Stimulated activated CD4-positive, alpha-beta T cell treated with anti-CD3 and anti-CD28 coated beads, Interleukin-1b, Interleukin-23, amount 100 ng/mL, for 24 hours (primary cell): Measurements from ENCODE around the gene TM4SF5.

ENCODE experiments used
- DNase-seq, 4 experiments: peaks; one replicate each; pipeline ENCODE4 v3.0.0-alpha.2; 2020; ENCODE audit warnings: low read depth in 4 of 4, low spot score in 1 of 4

Gene TM4SF5

DNA sequence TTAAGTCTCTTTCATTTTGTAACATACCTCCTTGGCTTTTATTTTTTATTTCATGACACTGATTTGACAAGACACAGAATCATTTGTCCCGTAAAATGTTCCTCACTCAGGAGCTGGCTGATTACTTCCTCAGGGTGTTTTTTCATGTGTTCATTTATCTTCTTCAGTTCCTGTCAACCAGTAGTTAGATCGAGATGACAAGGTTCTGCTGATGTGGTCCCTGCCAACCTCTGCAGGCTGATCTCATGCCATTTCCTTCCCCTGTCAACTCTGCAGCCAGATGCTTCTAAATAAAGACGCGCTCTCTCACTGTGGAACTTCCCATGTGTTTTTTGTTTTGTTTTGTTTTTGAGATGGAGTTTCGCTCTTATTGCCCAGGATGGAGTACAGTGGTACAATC lies 23.8 kb upstream of the TM4SF5 start:
- no peak for DNase-seq

DNA sequence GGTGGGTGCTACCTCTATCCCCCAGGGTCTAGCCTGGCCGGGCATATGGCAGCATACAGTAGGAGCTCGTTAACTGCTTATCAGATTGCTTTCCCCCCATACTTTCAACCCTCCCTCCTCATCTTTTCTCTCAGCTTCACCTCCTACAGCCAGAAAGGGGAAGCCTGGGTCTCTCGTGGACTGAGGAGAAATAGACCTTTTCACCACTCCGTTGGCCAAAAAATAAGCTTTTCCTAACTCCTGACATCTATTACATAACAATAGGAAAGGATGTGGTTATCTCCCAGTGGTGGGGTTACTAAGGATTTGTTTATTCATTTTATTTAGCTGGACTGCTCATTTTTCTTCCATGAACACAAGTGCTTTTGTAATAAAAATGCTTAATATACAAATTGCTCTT lies 23.0 kb upstream of the TM4SF5 start:
- no peak for DNase-seq

DNA sequence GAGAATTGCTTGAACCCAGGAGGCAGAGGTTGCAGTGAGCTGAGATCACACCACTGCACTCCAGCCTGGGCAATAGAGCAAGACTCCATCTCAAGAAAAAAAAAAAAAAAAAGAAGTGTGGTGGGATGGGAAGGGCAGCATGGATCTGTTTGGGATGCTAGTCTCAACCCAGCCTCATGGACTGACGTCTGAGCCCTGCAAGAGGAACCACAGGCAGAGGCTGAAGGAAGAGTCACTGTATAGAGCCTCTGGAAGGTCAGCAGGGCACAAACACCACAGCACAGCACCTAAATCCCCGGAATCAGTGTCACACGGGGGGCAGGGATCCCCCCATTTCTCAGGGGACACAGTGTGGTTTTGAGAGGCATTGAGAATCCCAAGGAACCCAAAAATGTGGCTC lies 21.1 kb upstream of the TM4SF5 start:
- no peak for DNase-seq

DNA sequence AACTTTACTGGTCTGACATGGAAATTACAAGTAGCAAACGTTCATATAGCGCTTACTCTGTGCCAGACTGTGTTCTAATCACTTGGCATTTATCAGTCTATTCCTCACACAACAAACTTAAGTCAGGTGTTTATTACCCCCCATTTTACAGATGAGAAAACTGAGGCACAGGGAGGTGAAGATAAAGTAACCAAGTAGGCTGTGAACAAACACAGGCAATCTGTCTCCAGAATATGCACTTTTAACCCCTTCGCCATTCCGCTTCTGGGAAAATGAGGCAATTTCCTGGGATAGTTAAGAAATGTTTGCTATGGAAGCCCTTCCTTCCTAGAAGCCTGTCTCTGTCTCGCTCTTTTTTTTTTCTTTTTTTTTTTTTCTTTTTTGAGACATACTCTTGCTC lies 19.8 kb upstream of the TM4SF5 start:
- DNase-seq: no peak

DNA sequence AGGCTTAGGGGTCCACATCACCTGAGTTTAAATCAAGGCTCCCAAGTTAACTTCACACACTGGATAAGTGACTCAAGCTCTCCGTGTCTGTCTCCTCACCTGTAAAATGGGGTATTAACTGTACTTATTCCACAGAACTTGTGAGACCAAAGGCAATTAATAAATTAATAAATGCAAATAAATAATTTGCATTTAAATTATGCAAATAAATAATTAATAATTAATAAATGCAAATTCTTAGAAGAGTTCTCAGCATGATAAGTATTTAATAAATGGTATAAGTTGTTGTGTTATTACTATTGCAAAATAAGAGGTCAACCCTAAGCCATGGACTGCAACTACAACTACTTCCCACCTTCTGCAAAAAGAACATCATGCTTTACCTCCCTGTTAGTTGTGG lies 18.3 kb upstream of the TM4SF5 start:
- no peak for DNase-seq

DNA sequence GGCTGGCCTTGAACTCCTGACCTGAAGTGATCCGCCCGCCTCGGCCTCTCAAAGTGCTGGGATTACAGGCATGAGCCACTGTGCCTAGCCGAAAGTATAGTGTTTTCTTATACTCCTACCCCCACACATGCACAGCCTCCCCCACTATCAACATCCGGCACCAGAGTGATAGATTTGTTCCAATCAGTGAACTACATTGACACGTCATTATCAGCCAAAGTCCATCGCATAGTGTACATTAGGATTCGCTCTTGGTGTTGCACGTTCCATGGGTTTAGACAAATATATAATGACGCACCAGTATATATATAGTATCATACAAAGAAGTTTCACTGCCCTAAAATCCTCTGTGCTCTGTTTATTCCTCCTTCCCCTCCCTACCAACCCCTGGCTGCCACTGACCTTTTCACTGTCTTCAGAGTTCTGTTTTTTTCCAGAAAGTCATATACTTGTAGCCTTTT lies 11.9 kb upstream of the TM4SF5 start:
- DNase-seq: no peak

DNA sequence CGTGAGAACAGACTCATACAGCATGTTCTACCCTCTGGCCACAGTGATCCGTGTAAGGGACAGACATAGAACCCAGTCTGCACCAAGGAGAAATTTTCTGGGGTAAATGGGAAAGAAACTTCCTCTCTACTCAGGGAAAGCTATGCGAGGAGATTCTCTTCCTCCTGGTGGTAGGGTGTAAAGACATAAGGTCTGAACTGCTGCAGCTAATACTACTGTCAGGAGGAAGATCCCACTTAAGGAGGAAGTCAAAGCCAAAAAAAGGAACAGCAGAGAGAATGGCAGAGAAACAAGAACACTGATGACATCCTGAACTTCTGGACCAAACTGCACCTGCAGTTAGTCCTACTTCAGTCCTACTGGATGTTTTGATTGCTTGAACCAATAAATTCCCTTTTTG lies 7.1 kb upstream of the TM4SF5 start:
- no peak for DNase-seq

DNA sequence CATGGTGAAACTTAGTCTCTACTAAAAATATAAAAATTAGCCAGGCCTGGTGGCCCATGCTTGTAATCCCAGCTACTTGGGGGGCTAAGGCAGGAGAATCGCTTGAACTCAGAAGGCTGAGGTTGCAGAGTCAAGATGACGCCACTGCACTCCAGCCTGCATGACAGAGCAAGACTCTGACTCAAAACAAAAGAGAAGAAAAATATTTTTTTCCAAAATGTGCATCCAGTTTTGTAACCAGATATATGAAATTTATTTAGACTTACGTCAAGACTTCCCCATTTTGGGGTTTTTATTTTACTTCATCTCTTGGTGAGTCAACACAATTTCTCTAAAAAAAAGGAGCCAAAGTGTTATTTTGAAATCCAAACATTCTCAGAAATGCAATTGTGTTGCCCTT lies 5.5 kb upstream of the TM4SF5 start:
- DNase-seq: no peak

DNA sequence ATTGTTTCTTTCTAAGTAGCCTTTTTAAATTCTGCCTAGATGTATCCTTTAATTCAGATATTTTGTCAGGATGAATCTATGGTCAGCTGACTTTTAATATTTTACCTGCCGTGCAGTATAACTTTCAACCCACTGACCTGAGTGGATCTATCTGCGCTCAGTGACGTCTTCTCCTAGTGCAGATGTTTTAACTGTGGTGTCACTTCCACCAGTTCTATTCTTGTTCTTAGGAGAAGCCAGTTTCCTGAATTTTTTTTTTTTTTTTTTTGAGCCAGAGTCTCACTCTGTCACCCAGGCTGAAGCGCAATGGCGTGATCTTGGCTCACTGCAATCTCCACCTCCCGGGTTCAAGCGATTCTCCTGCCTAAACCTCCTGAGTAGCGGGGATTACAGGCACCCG lies 5.0 kb upstream of the TM4SF5 start:
- no peak for DNase-seq

DNA sequence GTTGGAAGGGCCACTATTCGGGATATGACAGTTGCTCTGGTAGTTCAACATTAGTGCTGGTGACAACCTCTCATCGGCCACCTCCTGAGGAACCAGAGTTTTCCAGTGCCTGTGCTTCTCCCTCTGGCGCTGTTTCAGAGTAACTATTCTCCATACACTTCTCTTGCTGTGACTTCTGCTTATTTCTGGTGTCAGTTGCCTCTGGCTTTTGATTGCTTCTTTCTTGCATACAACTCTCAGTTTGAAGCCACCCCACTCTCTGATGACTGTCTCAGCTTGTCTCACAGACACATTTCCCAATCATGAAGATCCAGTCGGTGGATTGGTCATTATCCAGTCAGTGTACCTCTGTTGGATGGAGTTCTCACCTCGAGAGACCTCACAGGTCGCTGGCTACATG lies 3.4 kb upstream of the TM4SF5 start:
- no peak for DNase-seq

DNA sequence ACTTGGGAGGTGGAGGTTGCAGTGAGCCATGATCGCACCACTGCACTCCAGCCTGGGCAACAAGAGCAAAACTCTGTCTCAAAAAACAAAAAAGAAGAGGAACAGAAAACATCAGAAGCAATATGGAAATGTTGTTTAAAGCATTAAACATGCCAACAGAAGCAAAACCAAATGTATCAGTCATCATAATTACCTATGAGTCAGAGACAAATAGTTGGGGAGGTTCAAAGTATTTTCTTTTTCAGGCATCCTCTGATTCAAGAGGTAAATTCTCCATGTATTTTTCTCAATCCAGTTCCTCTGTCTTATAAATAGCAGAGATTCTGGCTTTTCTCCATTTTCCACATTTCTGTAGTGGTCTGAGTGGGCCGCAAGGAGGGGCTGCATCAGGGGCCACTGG lies 2.1 kb upstream of the TM4SF5 start:
- DNase-seq: no peak

DNA sequence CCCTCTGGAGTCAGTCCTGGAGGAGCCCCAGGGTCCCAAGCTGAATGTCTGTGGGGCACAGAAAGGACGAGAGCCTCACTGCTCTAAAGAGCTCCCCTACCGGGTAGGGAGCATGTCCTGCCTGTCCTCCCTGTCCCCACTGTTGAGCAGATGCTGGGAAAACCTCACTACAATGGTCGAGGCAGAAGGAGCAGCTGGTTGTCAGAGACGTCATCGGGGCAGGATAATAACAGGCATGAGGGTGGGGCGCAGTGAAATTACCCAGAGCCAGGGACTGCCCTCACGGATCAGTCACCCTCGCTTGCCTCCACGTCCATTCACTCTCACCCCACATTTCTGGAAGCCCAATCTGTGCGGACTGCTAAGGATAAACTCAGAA lies 538 bp downstream of the TM4SF5 start:
- no peak for DNase-seq

DNA sequence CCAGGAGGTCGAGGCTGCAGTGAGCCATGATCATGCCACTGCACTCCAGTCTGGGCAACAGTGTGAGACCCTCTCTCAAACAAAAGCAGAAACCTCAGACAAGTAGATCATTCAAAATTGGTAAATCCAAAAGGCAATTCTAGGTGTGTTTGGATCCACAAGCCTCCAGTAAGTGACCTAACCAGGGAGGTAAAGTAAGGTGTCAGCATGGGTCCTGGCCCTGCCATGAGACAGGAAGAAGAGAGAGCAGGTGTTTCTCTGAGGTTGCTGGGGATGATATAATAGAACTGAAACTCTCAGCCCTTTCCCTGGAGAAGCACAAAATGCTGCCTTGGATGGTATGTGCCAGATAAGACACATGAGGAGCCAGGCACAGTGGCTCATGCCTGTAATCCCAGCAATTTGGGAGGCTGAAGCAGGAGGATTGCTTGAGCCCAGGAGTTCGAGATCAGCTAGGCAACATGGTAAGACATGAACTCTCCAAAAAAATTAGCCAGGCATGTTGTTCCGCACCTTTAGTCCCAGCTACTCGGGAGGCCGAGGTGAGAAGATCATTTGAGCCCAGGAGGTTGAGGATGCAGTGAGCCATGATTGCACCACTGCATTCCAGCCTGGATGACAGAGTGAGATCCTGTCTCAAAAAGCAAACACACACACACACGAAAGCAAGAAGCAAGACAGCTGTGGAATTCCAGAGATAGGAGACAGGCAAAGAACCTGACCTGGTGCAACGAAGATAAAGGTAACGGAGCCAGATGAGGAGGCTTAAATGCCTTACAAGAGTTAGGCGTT lies 6.5 kb downstream of the TM4SF5 start:
- no peak for DNase-seq

DNA sequence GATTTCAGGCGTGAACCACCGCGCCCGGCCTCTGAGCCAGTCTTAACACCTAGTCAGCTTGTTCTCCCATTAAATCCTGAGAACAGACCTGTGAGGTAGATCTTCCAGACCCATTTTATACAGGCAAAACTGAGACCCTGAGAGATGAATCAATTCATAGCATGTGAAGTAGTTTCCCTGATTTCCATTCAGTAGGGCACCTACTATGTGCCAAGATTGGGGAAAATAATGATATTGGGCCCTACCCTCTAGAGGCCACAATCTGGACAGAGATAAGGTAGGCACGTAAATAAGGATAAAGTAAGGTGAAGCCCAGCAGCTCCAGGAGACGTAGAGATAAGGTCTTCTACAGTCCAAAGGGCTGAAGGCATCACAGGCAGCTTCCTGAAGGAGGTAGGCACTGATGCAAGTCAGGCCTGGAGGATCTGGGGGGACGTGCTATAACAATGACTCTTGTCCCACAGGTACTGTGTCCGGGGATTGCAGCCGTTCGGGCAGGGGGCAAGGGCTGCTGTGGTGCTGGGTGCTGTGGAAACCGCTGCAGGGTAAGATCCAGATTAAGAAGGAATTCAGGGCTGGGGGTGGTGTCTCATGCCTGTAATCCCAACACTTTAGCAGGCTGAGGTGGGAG lies 8.8 kb downstream of the TM4SF5 start:
- DNase-seq: no peak

DNA sequence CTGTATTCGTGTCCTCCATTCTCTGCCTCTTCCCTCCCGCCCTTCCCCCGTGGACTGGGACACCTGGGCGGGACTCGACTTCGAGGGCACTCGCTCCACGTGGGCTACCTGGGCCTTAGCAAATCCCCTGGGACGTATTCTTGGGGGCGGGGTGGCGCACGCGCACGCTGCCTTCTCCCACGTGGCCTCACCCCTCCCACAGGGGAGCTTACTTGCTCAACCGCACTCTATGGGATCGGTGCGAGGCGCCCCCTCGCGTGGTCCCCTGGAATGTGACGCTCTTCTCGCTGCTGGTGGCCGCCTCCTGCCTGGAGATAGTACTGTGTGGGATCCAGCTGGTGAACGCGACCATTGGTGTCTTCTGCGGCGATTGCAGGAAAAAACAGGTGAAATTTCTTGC lies 11.0 kb downstream of the TM4SF5 start:
- no peak for DNase-seq

DNA sequence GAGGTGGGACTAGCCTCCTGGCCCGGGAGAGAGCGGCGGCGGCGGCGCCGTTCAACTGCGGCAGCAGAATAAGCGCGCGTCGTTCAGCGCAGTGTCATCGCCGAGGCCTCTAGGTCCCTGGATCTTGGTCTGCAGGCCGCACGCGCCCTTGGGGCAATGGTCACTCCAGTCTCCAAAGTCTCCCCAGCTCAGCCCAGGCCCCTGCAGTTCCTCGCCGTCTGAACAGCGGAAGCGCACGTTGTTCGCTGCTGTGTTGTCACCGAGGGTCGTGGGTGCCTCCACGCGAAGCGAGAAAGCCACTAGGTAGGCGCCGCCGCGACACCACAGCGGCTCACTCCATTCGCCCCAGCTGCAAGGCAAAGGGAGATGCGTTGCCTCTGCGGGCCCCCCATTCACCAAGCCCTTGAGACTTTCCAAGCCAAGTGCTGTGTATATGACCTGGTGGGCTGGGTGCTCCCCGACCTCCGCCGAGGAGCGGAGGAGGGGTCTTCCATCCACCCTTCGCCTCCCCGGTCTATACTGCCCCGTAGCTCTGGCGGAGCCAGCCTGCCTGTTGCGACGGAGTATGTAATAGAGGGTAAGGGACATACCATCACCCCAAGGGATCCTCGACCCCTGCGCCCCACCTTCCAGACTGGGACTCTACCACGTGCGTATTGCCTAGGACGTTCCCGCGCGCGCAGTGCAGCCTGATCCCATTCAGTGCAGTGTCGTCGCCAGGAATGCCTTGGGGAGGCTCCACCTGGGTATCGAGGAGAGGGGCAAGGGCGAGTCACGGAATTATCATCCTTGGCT lies 13.8 kb downstream of the TM4SF5 start:
- no peak for DNase-seq

DNA sequence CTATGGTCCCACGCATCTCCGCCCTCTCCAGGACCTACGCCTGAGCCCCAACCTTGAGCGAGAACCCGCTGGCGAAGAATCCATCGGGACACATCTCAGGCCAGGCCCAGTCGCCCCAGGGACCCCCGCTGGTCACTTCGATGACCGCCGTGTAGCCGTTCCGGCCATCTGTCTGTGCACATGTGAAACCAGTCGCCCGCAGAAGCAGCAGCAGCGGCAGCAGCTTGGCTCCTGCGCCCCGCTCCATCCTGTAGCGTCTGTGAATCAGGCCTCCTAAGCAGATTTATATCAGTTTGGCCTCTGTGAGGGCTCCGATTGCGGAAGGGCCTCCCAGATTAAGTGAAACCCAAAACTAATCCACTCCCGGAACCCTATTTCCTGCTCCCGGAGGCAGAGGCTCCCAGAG lies 14.4 kb downstream of the TM4SF5 start, which contains the start of gene VMO1:
Gene VMO1, minus strand, starts transcription at position 259 of the 406 bp plus-strand sequence. Its CDS starts 12 bp downstream, at position 247.
- DNase-seq: no peak

DNA sequence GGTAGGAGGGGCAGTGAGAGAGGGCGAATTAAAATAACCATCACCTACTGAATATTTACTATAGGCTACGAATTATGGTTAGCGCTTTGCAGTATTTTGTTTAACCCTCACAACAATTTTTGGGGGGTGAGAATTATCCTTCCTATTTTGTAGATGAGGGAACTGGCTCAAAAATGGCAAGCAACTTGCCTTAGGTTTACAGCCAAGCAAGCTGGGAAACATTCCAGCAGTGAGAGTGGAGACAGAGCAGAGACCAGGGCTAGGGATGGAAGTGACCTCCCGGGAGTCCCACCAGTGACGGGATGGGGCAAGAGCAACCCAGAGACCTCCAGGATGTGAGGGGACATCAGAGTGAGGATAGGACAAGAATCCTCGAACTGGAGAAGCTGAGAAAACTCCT lies 14.8 kb downstream of the TM4SF5 start:
- DNase-seq: no peak

DNA sequence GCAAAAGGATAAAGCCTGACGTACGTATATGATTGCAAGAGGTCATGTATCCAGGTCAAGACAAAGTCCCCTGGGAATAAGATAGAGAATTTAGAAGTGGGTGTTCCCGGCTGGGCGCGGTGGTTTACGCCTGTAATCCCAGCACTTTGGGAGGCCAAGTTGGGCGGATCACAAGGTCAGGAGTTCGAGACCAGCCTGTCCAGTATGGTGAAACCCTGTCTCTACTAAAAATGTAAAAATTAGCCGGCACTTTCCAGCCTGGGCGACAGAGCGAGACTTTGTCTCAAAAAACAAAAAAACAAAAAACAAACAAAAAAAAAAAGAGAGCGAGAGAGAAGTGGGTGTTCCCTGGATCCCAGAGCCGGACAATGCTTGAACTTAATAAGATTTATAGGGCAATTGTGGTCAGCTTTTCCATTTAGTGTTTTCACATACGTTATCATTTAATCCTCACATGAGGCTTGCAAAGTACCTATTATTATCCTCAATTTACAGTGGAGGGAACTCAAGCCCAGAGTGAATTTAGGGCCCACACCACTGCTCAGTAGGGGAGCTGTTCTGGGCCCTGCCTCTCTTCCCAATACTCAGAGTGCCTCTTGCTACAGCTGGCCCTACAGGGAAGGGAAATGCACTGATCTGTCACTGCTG lies 16.6 kb downstream of the TM4SF5 start:
- DNase-seq: no peak

DNA sequence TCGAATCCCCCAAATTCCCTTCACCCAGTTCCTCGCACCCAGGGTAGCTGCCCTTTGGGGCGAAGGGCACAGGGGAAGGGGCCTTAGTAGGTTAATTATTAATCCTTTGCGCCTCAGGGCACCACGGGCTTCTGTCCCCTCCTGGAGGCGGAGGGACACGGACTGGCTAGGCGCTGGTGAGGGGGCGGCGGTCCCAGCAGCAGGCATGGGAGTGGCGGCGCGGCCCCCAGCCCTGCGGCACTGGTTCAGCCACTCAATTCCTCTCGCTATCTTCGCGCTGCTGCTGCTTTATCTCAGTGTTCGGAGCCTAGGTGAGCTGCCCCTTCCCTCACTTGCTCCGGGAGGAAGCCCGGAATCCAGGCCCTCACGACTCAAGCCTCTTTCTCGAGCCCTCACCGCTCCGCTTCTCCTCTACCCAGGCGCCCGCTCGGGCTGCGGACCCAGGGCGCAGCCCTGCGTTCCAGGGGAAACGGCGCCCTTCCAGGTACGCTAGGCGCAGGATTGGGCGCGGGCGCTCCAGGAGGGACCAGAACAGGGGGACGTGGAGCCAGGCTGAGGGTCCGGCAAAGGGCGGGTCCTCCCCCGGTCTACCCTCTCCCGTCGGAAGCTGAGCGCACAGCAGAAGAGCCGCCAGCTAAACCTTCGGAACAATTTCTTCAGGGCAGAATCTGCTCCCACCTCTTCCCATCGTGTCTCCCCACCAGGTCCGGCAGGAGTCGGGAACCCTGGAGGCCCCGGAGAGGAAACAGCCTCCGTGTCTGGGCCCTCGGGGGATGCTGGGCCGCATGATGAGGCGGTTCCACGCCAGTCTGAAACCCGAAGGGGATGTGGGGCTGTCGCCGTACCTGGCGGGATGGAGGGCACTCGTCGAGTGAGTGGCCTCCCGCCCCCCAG lies 17.4 kb downstream of the TM4SF5 start, which contains the start of gene GLTPD2:
Gene GLTPD2, plus strand, starts transcription at position 158 of the 894 bp plus-strand sequence. Its CDS starts 48 bp downstream, at position 206.
- no peak for DNase-seq

DNA sequence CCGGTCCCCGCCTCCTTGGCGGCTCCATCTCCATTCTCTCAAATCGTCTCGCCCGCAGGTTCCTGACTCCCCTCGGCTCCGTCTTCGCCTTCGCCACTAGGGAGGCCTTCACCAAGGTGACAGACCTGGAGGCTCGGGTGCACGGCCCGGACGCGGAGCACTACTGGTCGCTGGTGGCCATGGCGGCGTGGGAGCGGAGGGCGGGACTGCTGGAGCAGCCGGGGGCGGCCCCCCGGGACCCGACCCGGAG lies 17.9 kb downstream of the TM4SF5 start:
- DNase-seq: no peak
